Right kidney (tissue), 1 donor: ENCODE measurements around the gene MAPK10.
"Not testable (repeated sequence)": the region's sequence is repeated elsewhere in the genome, so short reads cannot be mapped to it uniquely, and the experiment has no call there.

Experiments used
- DNase-seq: peaks from one replicate; pipeline ENCODE4 v3.0.0-alpha.2; 2016

MAPK10 gene

DNA sequence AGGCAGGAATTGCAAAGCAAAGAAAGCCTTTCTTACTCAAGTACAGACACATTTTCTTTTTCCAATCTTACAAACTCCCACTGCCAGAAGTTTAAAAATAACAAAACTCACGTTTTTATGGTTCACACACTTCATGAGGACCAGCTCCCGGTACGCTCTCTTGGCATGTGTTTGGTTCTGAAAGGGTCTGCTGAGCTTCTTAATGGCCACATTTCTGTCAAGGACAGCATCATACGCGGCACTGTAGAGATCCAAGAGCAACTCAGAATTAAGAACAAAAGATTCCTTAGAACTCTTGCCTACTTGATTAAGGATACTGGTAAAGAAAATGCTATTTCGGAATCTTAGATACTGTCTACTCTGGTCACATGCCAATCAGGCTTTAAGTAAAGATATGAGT is 252.7 kb downstream of the MAPK10 start:
- DNase-seq, result no peak

DNA sequence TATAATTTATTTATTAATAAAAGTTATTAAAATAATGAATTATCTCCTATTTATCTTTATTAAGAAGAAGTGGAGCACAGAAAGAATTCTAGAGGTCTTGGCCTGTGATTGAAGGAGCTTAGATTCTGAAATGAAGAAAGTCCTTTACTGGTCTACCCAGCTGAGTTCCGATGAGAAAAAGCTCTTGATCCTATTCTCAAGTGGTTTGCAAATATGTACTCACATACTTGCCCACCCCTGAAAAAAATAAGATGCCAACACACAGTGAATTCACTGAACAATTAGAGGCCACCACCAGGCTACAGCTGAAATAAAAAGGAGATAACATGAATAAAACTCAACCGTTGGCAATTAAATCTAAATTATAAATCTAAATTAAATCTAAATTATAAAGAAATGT is 253.4 kb downstream of the MAPK10 start:
- no peak for DNase-seq

DNA sequence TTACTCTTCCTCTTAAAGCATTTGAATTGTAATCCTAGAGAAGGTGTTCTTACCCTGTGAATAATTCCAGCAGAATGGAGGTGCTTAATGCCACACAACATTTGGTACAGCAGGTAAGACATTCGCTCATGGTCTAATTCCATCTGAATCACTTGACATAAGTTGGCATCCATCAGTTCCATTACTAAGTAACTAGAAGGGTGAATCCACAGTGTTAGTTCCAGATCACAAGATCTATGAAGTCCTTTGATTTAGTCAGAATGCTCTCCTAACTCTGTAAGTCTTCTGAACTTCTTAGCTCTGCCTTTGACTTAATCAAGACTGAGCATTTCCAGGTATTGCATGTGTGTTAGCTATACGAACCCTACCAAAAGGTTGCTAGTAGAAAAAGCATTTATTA is 258.0 kb downstream of the MAPK10 start:
- no peak for DNase-seq

DNA sequence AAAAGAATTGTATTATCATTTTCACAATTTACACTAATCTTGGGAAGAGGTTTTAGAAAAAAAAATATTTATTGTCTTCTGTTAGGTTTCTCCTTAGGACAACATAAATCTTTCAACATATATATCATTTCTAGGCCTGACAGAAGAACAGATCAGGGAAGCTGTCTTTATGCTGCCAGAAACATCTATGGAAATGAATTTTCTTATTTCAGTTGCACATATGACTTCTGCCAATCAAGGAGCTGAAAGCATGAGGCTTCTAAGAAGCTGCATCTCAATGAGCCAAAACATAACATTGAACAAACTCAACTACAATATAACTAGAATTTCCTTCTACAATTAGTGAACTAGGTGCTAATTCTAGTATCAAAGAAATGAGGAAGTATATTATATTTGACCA is 258.4 kb downstream of the MAPK10 start:
- DNase-seq, result no peak

DNA sequence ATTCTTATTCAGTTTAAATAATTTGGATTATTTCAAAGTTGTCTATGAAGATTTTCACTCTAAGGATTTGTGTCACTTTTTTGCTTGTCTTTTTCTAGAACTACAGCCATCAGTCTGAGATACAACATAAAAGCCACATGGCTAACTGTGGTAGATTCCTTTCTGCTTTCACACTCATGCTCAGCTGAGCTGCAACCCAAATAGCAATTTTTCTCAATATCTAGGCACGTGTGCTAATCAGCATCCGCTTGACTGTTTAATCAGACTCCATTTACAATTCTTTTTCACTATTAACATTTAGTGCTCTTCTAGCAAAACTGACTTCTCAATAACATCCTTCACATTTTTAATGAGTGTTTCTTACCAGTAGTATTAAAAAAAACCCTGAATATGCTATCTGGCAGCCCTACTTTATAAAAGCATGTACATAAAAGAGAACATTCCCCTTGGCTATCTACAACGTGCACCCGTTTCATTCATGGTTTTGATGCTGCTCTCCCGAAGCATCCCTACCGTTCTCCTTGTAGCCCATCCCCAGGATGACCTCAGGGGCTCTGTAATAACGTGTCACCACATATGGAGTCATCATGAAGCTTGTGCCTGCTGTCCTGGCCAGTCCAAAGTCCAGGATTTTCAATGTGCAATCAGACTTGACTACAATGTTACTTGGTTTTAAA is 259.2 kb downstream of the MAPK10 start:
- no peak for DNase-seq

DNA sequence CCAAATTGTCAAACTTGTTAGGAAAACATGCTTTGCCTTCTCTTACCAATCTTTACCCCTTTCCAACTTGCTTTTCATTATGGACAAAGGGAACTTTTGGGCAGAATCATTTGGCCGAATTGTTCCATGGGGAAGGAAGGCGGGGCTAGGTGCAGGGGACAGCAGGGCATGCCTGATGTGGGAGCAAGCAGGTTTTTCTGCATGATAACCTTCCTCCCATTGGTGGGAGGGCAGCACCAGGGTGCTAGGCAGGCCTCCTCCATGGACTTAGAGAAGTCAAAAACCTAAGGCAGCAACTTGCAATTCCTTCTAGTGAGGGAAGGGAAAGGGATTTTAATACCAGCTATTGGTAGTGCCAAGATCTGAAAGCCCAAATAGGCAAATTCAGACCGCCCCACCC is 260.5 kb downstream of the MAPK10 start:
- no peak for DNase-seq

DNA sequence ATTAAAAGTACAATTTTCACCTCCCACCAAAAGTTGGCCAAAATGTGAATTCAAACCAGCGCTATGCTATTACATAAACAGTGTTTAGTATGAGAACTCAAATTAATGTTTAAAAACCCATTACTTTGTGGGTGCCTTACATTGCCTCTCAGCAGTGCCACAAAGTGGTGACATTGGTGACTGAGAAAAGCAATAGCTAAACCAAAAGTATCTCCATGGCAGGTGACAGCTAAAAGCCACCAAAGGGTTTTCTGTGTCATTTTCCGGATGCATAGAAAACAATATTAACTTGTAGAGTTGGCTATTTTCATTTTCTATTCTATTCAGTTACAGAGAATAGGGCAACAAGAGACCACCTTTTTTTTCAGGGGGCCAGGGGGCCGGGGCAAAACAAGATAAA is 261.2 kb downstream of the MAPK10 start:
- no peak for DNase-seq

DNA sequence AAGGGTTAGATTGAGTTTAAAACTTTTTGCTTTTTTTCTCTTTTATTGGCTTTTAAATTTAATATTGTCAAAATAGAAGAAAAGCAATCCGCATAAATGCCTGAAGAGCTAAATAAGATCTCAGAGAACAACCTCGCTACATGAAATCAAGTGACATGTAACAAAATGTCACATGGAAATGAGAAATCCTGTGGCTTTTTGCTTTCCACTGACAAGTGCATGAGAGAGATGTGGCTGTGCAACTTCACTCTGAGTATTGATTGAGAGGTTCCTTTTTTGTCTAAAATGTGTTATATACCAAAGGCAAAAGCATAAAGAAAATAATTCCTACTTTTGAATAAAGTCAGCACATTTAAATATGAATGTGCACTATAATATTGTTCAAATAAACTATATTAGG is 263.5 kb downstream of the MAPK10 start:
- no peak for DNase-seq

DNA sequence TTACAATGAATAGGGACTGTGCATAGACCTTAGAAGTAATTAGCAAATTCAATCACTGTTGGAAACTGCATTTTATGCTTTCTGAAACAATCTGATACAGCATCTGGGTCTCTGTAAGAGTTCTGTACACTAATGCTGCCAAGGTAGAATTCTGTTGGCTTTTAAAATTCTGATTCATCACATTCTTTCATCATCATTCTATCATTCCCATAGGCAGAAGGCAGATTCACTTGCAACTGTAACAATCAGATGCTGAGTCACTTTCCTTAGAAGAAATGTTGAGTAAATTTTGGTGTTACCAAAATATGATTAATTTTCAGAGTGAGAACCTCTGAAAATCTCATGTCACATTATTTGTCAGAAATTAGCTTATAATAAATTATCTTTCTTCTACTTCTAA is 267.2 kb downstream of the MAPK10 start:
- no peak for DNase-seq

DNA sequence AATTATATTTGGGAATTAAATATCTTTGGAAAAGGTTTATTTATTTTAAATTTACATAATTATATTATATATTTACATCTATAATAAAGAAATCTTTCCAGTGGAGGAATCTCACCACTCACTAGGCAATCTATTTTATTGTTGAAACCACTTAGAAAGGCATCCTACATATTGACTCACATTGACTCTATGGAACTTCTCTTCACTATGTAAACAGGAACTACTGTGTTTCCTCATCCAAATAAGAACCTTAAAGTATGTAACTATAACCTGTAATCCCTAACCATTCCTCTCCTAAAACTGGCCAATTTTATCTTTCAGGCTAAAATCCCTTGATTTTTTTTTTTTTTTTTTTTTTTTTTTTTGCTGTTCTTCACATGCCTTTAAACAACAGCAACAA is 268.7 kb downstream of the MAPK10 start:
- DNase-seq, result no peak

DNA sequence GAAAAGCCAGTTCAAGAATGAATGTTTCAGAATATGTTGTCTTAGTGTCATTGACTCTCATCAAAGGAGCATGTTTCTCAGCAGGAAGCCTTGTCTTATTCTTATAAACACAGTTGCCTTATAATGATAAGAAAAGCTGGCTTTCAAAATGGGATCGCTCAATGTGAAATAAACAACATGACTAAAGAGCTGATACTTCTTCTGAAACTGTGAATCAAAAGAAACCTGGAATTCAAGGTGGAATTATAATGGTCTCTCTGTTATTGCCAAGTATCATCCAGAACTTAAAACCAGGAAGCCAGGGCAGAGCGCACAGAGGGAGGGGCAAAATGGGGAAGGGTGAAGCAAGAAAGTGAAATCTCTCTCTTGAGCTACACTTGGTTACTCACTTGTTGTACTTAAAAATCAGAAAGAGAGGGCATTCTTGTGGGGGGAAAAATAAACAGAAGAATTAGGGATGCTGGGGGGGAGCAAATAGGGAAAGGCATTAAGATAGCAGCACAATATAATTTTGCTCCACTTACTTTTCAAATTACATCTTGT is 270.0 kb downstream of the MAPK10 start:
- DNase-seq, result no peak

DNA sequence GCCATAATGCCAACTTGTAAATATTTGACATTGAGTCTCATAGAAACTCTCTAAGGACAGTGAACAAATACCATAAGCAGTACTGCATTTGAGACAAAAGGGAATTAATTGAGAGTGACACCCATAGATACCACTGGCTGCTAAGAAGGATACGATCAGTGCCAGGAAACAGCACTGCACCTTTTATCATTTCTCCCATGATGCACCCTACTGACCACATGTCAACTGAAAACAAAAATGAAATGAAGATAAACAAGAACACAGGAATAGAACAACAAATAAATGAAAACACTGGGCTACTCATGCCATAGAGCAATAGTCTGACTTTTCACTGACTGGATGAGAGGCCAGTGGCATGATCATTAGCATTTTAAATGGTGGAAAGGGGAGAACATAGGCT is 270.8 kb downstream of the MAPK10 start:
- no peak for DNase-seq

DNA sequence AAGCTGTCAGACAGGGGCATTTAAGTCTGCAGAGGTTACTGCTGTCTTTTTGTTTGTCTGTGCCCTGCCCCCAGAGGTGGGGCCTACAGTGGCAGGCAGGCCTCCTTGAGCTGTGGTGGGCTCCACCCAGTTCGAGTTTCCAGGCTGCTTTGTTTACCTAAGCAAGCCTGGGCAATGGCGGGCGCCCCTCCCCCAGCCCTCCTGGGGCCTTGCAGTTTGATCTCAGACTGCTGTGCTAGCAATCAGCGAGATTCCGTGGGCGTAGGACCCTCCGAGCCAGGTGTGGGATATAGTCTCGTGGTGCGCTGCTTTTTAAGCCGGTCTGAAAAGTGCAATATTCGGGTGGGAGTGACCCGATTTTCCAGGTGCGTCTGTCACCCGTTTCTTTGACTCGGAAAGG is 284.1 kb downstream of the MAPK10 start:
- not testable (repeated sequence) for DNase-seq

DNA sequence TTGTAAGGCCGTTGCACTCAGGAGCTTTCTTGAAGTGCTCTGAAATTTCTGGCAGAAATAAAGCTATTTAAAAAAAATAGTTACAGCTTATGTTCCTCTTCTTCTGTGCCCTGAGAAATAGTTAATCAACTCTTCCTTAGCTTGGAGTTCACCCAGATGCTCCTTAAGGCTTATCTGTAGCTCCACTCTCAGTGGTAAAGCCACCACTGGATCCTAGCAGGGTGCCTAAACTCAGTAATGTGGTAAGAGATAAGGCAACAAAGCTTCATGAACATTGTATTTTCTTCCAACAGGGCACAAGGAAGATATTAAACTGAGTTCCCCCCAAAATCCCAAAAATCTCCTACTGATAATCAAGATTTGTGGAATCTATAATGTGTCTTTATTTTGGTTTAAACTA is 299.5 kb downstream of the MAPK10 start:
- DNase-seq, result no peak

DNA sequence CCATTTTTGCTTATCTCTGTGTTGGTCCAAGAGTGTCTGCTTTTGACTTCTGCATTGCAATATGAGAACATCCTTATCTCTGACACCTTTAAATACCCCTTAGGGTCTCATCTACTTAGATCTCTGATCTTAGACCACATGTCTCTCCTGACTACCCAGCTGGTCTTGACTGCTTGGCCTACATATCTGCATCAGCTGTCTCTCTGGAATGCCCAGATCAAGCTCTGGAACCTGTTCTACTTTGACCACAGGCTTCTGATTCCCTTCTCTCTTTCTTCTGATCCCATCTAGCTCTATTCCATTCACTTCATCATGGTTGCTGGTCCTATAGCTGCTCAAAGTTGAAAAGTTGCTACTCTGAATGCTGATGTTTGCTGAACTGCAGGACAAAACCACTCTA is 301.2 kb downstream of the MAPK10 start:
- no peak for DNase-seq

DNA sequence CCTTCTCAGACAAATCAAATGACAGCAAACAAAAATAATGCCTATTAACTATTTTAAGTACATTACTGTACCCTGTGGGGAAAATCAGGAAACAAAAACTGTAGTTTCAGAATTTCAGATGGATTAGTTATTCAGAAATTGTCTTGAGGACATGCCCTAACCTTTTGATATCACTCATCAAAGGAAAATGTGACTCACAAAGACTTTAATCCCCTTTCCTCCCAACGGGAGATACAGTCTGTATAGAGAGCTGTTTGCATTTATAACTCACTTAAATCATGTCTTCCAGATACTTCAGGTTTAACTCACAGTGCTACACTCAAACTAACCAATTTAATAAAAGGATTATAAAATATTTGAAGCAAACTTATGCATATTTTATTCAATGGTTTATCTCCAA is 304.0 kb downstream of the MAPK10 start:
- DNase-seq, result no peak

DNA sequence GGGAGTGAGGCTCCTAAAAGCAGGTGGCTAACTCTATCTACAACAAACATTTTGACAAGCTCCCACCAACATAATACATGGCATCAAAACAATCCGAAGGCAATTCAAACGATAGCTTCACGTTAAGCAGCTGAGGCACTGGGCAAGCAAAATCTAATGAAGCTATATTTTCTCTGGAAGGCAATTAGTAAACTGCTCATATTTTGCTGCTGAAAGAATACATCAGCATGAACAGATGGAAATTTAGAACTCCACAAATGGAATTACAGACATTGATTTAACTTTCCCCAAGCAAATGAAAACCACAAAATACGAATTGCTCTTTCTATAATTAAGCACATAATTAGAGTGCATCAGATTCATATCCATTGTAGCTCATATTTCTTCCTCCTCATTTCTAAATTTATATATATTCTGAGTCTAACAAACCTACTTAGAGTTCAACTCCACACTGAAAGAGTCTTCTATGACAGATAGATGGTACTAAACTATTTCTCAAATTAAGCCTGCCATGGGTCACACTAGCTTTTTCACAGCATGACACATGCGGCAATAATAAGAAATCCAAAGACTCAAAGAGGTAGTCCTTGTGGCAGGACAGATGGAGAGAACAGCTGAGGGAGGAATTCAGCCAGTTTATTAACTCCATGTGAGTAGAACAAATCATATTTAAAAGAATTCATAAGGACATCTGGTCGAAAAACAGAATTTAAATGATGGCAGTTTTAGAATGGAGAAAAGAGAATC is 305.4 kb downstream of the MAPK10 start:
- no peak for DNase-seq

DNA sequence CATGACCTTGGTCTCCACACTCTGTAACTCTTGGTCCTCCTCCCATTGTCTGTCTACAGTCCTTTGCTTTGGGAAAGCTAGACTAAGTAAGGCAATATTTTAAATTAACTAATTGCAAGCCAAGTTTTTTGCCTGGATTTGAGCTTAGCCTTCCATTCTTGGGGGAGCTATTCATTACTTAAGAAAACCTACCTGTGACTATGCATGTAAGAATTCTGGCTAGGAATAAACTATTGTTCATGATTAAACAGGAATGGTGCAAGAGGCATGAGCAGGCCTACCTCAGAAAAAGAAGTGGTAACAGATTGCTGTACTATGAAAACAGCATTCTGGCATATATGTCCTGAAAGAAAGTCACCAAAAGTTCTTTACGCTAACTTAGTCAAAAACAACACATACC is 309.4 kb downstream of the MAPK10 start:
- no peak for DNase-seq

DNA sequence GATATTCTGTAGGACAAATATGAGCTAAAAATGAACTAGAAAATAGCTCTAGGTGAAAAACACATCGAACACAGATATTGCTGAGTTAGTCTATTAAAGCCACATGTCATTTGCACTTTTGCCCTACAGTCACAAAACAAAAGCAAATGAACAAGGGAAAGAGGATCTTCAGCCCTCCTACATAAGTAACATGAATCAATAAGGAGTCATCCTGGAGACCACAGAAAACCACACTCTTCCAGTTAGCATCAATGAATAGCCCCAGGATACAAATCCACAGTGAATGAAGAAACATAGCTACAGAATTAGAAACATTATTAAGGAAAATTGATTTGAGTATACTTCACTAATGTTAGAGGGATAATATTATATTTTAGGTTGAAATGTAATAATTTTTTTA is 311.4 kb downstream of the MAPK10 start:
- no peak for DNase-seq

DNA sequence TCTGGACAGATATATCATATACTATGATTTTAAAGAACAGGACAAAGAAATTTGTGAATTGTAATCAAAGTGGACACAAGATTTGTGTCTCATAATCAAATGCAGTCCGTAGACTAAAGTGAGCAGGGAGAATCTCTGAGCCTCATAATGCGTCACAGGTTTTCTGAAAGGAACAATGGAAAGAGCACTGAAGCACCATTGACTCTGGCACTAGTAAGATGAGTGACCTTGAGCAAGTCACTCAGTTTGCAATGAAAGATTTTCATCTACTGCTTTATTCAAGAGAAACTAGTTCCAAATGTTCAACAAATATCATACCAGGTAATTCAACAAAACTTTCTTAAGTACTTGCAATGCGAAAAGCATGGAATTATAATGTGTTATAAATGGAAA is 315.3 kb downstream of the MAPK10 start:
- DNase-seq, result no peak

DNA sequence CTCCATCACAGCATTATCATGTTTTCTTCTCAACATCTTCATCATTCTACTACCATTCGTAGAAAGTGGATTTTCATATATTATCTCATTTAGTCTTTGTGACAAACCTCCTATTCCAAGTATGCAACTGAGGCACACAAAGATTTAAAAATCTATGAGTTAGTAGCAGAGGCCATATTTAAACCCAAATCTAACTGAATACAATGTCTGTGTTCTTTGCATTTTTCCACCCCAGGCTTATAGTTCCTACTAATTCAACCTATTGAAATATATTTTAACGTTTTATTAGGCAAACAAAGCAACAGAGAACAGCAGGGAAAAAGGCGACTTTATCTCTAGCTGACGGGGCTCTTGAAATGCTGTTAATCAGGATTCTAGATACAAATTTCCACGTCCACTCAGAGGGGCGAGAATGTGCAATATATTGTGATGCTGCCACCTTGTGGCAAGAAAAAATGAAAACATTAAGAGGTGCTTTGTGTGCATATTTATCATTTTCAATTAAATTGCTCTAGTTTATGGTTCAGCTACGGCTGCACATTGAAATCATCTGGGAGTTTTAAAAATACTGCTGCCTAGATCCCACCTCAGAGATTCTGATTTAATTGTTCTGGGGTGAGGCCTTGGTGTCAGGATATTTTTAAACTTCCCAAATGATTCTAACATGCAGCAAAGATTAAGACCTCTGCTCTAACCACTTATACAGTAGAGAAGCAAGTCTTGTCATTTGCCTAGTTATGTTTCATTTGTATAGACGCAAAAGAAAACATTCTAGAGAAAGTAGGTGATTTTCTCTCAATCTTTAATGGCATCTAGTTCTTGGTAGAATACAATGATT is 315.9 kb downstream of the MAPK10 start:
- DNase-seq, result peak; percentile 50

DNA sequence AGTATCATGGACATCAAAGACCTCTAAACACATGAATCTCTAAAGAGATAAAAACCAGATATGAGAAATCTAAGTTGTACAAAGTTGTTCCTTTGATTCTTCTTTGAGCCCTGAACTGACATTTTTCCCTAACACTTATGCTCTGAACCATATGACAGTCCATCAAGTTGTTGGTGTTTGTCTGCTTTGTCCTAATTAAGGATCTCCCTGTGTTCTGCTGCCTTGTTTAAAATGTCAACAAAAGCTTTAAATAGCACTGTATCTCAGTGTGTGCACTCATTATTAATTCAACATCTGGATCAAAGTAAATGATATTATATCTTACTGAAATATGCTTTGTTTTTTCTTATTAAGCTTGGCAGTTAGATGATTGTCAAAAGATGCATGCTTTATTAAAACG is 321.8 kb downstream of the MAPK10 start:
- no peak for DNase-seq

DNA sequence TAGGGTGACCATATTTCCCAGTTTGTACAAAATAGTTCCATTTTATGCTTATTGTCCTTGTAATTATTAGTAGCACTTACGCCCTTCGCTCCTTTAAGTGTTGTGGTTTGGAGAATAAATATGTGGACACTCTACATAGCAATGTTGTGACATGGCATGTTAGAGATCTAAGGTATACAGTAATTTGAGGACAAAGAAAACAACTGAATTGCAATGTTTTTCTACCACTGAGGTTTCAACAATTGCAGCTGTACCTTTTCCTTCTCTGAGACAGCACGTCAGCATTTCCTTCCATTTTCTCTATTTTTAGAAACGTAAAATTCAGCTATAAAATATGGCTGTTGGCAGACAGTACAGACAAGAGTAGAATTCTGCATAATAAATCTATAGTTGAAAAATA is 323.1 kb downstream of the MAPK10 start:
- no peak for DNase-seq
